GM06990 (cell line): Measurements from ENCODE around the gene CDK7.
"Not testable (repeated sequence)": the region's sequence is repeated elsewhere in the genome, so short reads cannot be mapped to it uniquely, and the experiment has no call there.

Experiments used
- DNase-seq: peaks from one replicate; pipeline ENCODE4 v3.0.0-alpha.2; 2011; ENCODE audit not compliant: insufficient read length; ENCODE audit errors: extremely low read depth
- H3K27me3 ChIP-seq: replicated peaks from 2 replicates; pipeline ENCODE4 v1.6.0; 2011; ENCODE audit warnings: low read length; ENCODE audit not compliant: control insufficient read depth, insufficient read depth
- H3K36me3 ChIP-seq: 2 replicates; pipeline ENCODE4 v1.5.1; 2011; ENCODE audit warnings: low read length; ENCODE audit not compliant: control insufficient read depth, insufficient read depth
- H3K4me3 ChIP-seq: replicated peaks from 2 replicates; pipeline ENCODE4 v1.5.1; 2011; ENCODE audit warnings: low read depth, mild to moderate bottlenecking, control low read depth, low read length
- CTCF ChIP-seq: IDR thresholded peaks from 2 replicates; pipeline ENCODE4 v1.5.1; 2011; ENCODE audit warnings: low read length, control low read depth, mild to moderate bottlenecking, inconsistent platforms; ENCODE audit not compliant: insufficient read depth, poor library complexity, severe bottlenecking

Gene CDK7

DNA sequence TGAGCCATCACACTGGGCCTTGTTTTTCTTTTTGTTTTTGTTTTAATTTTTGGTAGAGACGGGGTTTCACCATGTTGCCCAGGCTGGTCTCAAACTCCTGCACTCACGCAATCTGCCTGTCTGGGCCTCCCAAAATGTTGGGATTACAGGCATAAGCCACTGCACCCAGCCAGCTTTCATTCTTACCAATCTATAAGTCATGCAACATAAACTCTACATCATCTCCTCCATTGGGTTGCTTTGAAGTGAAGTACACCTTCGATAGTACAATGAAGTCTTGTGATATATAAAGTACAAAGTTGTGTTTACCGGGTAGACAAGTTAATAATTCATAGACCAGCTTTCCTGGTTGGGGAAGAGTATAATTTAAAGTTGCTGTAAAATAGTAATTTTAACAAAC lies 8.8 kb upstream of the CDK7 start:
- Histone ChIP-seq H3K36me3 (no peaks in the 10 kb centered on the region; the same call in 1 of the 2 replicates), H3K4me3 (no peak overlapping the region), H3K27me3 (no peaks in the 10 kb centered on the region)
- DNase-seq = no peak
- TF ChIP-seq CTCF = no peak

DNA sequence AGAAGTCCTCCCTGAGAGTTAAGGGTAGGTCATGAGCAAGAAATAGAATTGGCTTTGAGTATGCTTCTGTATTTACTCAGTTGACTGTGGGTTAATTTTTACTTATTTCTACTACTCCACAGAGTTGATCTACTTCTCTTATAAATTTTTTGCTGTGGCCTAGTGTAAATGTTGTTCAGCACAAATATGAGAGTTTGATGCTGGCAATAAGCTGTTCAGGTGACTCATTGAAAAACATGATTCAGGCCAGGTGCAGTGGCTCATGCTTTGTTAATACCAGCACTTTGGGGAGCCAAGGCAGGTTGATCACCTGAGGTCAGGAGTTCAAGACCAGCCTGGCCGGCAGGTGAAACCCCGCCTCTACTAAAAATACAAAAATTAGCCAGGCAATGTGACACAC lies 4.5 kb upstream of the CDK7 start:
- Histone ChIP-seq H3K27me3 (no peaks in the 10 kb centered on the region), H3K36me3 (no peaks in the 10 kb centered on the region; the same call in 1 of the 2 replicates), H3K4me3 (no peak overlapping the region)
- TF ChIP-seq CTCF = no peak
- no peak for DNase-seq

- Histone ChIP-seq H3K27me3 (no peaks in the 10 kb centered on the region), H3K36me3 (no peaks in the 10 kb centered on the region; the same call in 1 of the 2 replicates), H3K4me3 (no peak overlapping the region)
- no peak for TF ChIP-seq CTCF
- no peak for DNase-seq
Measured at GRCh38 chr5:69231281-69231680, 3.4 kb upstream of the CDK7 start.

GRCh38 chr5:69231851-69232250 lies 2.8 kb upstream of the CDK7 start:
- Histone ChIP-seq H3K4me3 (no peak overlapping the region), H3K27me3 (no peaks in the 10 kb centered on the region), H3K36me3 (no peaks in the 10 kb centered on the region; the same call in 1 of the 2 replicates)
- no peak for TF ChIP-seq CTCF
- no peak for DNase-seq

- DNase-seq, H3K4me3 ChIP-seq, H3K36me3 ChIP-seq, H3K27me3 ChIP-seq: not testable (repeated sequence)
Measured at GRCh38 chr5:69236733-69237132, 2.0 kb downstream of the CDK7 start.

DNA sequence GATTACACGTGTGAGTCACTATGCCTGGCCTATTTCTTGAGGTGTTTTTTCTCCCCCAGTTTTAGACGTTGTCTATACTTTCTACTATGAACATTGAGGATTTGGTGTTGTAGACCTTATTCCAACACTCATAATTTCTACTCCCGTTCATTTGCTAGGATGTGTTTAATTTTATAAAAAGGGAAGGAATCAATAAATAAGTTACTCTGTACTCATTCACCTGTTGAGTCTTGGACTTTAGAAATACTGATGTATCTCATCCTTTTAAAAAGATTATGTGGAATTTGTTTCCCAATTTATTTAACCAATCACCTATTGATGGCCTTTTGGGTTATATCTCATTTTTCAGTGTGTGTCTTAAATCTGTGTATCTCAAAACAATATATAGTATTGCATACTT lies 3.2 kb downstream of the CDK7 start:
- H3K36me3 ChIP-seq = peaks cover 1% of the 10 kb centered on the region
- DNase-seq = no peak
- no peaks in the 10 kb centered on the region for H3K27me3 ChIP-seq
- no peak for TF ChIP-seq CTCF
- H3K4me3 ChIP-seq = no peak overlapping the region
